Measurements from ENCODE around the gene BRI3BP.
"Not testable (repeated sequence)": the region's sequence is repeated elsewhere in the genome, so short reads cannot be mapped to it uniquely, and the experiment has no call there.

Gene BRI3BP

DNA sequence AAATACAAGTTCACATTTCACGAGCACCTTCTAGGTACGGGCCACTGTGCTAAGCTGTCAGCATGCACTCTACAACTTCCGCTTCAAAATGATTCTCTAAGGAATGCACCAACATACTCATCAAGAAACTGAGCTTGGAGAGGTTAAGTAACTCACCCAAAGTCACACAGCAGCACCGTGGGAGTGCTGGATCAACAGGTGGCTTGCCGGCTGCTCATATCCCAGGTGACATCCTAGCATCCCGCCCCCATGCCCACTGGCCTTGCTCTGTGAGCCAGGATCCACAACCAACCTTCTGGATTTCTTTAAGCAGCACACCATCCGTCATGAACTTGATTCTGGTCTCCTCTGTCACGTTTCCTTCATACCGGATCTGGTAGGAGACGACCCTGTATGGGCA is 21.2 kb upstream of the BRI3BP start:
- DNase-seq (ENCODE audit: low read depth): no peak
- TF ChIP-seq, protein P1, sequence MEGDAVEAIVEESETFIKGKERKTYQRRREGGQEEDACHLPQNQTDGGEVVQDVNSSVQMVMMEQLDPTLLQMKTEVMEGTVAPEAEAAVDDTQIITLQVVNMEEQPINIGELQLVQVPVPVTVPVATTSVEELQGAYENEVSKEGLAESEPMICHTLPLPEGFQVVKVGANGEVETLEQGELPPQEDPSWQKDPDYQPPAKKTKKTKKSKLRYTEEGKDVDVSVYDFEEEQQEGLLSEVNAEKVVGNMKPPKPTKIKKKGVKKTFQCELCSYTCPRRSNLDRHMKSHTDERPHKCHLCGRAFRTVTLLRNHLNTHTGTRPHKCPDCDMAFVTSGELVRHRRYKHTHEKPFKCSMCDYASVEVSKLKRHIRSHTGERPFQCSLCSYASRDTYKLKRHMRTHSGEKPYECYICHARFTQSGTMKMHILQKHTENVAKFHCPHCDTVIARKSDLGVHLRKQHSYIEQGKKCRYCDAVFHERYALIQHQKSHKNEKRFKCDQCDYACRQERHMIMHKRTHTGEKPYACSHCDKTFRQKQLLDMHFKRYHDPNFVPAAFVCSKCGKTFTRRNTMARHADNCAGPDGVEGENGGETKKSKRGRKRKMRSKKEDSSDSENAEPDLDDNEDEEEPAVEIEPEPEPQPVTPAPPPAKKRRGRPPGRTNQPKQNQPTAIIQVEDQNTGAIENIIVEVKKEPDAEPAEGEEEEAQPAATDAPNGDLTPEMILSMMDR (IDR thresholded peaks at IDR 0.05; ENCODE audit: low read depth, low read length, missing control alignments): no peak
- no peak overlapping the region for H3K4me3 ChIP-seq (ENCODE audit: low read depth, low read length)

DNA sequence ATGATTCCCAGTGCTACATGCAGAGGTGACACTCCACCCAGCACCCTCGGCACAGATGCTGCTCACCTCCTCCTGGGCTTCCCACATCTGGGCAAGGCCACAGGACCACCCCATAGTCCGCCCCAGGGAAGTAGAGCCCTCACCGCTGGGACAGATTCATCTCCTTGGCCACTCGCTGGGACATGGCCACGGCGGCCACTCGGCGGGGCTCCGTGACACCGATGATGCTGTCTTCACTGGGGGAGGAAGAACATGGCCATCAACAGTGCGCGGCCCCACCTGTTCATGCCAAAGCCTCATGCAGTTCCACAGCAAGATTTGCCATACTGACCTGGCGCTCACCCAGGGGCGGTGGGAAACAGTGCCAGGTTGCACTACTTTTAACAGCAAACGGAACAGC is 18.2 kb upstream of the BRI3BP start:
- TF ChIP-seq, protein P1 (IDR thresholded peaks at IDR 0.05; ENCODE audit: low read depth, low read length, missing control alignments): no peak
- DNase-seq (ENCODE audit: low read depth): no peak
- no peak overlapping the region for H3K4me3 ChIP-seq (ENCODE audit: low read depth, low read length)

DNA sequence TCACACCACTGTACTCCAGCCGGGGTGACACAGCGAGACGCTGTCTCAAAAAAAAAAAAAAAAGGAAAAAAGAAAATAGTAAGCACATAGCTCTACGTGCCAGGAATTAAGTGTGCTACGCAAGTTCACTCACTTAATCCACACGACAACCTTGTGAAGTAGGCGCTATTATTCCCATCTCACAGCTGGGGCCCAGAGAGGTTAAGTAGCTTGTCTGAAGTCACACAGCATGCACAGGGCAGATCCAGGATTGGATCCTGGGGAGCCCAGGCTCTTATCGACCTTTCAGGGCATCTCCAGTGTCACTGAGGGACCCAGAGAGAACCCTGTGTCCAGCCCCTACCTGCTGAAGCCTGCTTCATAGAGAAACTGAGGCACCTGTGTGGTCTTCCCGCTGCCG is 16.4 kb upstream of the BRI3BP start:
- DNase-seq (ENCODE audit: low read depth): no peak
- TF ChIP-seq, protein P1 (IDR thresholded peaks at IDR 0.05; ENCODE audit: low read depth, low read length, missing control alignments): no peak
- no peak overlapping the region for H3K4me3 ChIP-seq (ENCODE audit: low read depth, low read length)

DNA sequence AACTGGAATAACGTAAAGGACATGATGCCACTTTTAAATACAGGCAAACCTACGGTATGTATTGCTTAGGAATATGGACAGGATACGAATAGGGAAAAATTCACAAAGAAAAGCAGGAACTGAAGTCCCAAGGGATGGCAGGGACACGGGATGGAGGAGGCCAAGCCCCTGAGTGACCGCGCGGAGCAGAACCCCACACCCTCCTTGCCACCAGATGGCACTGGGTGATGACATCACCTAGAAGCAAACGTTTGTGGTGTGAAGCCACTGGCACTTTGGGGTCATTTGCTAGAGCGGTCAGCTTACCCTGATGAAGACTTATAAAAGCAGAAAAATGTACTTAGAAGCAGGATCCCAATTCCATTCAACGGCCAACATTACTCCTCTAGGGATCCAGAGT is 13.9 kb upstream of the BRI3BP start:
- DNase-seq (ENCODE audit: low read depth): no peak
- TF ChIP-seq, protein P1 (IDR thresholded peaks at IDR 0.05; ENCODE audit: low read depth, low read length, missing control alignments): no peak
- no peak overlapping the region for H3K4me3 ChIP-seq (ENCODE audit: low read depth, low read length)

DNA sequence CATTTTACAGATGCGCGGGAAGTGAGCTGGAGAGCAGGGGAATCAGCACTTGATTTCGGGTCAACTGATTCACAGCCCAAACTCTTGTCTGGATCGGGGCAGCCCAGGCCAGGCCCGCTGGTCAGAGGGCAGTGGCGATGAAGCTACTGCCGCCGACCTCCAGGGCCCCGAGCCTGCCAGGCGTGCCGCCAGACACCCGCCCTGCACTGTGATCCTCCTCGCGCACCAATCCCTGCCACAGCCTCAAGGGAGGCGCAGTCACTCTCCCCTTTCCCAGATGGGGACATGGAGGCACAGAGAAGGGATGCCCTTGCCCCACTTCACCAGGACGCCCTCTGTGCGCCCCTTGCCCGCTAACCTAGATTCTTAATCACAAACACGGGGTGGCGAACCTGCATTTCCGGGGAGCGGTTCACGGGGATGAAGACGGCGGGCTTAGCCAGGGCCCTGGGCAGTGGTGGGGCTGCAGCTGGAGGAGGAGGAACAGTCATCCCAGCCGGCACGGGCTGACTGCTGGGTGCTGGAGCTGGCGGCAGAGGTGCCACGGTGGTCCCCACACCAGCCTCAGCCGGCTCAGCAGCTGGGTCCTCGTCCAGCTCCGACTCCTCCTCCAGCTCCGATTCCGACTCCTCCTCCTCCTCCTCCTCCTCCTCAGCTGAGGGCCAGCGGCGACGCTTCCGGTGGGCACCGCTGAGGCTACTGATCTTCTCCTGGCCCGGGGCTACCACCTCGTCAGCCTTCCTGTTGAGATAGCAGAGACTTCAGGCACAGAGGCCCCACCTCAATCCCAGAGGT is 13.2 kb upstream of the BRI3BP start:
- TF ChIP-seq, protein P1 (IDR thresholded peaks at IDR 0.05; ENCODE audit: low read depth, low read length, missing control alignments): no peak
- no peak for DNase-seq (ENCODE audit: low read depth)
- no peak overlapping the region for H3K4me3 ChIP-seq (ENCODE audit: low read depth, low read length)

DNA sequence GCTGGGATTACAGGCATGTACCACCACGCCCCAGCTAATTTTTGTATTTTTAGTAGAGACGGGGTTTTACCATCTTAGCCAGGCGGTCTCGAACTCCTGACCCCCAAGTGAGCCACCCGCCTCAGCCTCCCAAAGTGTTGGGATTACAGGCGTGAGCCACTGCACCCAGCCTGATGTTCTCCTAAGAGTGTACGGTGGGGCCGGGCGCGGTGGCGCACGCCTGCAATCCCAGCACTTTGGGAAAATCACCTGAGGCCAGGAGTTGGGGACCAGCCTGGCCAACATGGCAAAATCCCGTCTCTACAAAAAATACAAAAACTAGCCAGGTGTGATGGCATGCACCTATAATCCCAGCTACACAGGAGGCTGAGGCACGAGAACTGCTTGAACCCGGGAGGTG is 6.6 kb upstream of the BRI3BP start:
- not testable (repeated sequence) for DNase-seq (ENCODE audit: low read depth); H3K4me3 ChIP-seq (ENCODE audit: low read depth, low read length)

DNA sequence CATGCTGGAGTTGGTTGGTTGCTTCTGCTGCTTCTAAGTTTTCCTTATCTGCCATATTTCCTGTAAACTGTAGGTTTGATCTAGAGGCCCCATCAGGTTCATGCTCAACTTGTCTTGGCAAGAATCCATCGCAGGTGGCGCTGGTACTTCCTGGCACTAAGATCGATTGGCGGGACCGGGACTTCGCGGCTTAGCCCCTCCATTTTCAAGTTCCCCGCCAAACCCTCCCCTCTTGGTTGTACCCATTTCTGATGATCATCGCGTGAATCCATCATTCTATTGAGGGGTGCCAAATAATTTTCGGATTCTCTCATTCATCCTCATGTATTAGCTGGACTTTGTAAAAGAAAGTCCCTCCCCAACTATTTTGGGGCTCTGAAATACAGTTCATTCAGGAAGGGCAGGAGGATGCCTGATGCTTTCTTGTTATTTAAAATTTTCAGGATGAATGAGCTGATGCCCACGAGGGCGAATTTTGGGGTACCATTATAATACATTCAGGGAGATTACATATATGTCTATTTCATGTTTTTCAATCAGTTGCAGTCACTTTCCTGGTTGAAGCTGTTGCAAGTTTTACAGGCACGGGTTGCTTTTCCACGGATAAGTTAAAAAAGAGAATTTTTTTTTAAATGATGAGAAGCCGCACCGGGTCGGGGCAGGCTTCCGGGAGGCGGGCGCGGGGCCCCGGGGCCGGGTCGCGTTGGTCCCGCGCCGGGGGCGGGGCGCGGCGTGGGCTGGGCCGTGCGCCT is 395 bp upstream of the BRI3BP start:
- TF ChIP-seq, protein P1 (IDR thresholded peaks at IDR 0.05; ENCODE audit: low read depth, low read length, missing control alignments): peak; percentile 73
- peak overlapping the region; percentile 93 for H3K4me3 ChIP-seq (ENCODE audit: low read depth, low read length)
- DNase-seq (ENCODE audit: low read depth): peak; percentile 91

All from GM12864 (cell line).